DOHH2 (cell line): ENCODE data around the gene COG1.

Experiments used
- H3F3A ChIP-seq: fragments of 200-600 bp; sonication (generic), shearing (Covaris generic); 2 replicates; pipeline ENCODE4 v1.6.0; 2016; ENCODE audit warnings: antibody characterized with exemption, mild to moderate bottlenecking; ENCODE audit not compliant: control insufficient read depth, insufficient read depth
- H3K27ac ChIP-seq: fragments of 200-600 bp; sonication (generic); 2 replicates; pipeline ENCODE4 v1.5.1; 2014; ENCODE audit warnings: low read depth, mild to moderate bottlenecking, low read length, moderate library complexity
- H3K27me3 ChIP-seq: fragments of 200-600 bp; sonication (generic); 2 replicates; pipeline ENCODE4 v1.6.1; 2014; ENCODE audit warnings: mild to moderate bottlenecking, low read length, mixed read lengths; ENCODE audit not compliant: control insufficient read depth
- H3K36me3 ChIP-seq: fragments of 200-600 bp; sonication (generic); 2 replicates; pipeline ENCODE4 v1.6.1; 2014; ENCODE audit warnings: mild to moderate bottlenecking, low read length, moderate library complexity, mixed read lengths; ENCODE audit not compliant: control insufficient read depth
- H3K4me1 ChIP-seq: fragments of 200-600 bp; sonication (generic); 2 replicates; pipeline ENCODE4 v1.6.1; 2014; ENCODE audit warnings: mild to moderate bottlenecking, low read length, mixed read lengths; ENCODE audit not compliant: control insufficient read depth
- H3K4me2 ChIP-seq: fragments of 200-600 bp; sonication (generic); 2 replicates; pipeline ENCODE4 v1.6.0; 2014; ENCODE audit warnings: mild to moderate bottlenecking, low read length, moderate library complexity
- H3K4me3 ChIP-seq: fragments of 200-600 bp; sonication (generic); 2 replicates; pipeline ENCODE4 v1.5.1; 2014; ENCODE audit warnings: mild to moderate bottlenecking, low read length, mixed read lengths
- H3K79me2 ChIP-seq: fragments of 200-600 bp; sonication (generic); 2 replicates; pipeline ENCODE4 v1.6.1; 2014; ENCODE audit warnings: mild to moderate bottlenecking, low read length, mixed read lengths; ENCODE audit not compliant: control insufficient read depth
- H3K9me2 ChIP-seq: fragments of 200-600 bp; sonication (generic); replicated peaks from 2 replicates; pipeline ENCODE4 v1.6.1; 2014; ENCODE audit warnings: mild to moderate bottlenecking, low read length, mixed read lengths; ENCODE audit not compliant: control insufficient read depth
- H3K9me3 ChIP-seq: fragments of 200-600 bp; sonication (generic); 2 replicates; pipeline ENCODE4 v1.6.1; 2014; ENCODE audit warnings: antibody characterized with exemption, low read length, mixed read lengths; ENCODE audit not compliant: control insufficient read depth, insufficient read depth
- H4K20me1 ChIP-seq: fragments of 200-600 bp; sonication (generic); 2 replicates; pipeline ENCODE4 v1.6.0; 2014; ENCODE audit warnings: low read depth, mild to moderate bottlenecking, antibody characterized with exemption, low read length, moderate library complexity; ENCODE audit not compliant: control insufficient read depth, insufficient read depth
- EZH2phosphoT487 ChIP-seq: fragments of 200-600 bp; sonication (generic); IDR thresholded peaks from 2 replicates; pipeline ENCODE4 v1.6.1; 2017; ENCODE audit warnings: borderline replicate concordance, mild to moderate bottlenecking, antibody characterized with exemption, low read length, moderate library complexity, mixed read lengths
- TF ChIP-seq, protein P1 (sequence below): fragments of 200-600 bp; sonication (generic); IDR thresholded peaks from one replicate; pipeline ENCODE4 v1.5.1; 2014; ENCODE audit warnings: antibody characterized with exemption, mild to moderate bottlenecking, low read depth, low read length; ENCODE audit not compliant: poor library complexity, severe bottlenecking

The COG1 gene

GRCh38 chr17:73248532-73248931 is 55.7 kb downstream of the COG1 start:
- Histone ChIP-seq H3K27me3 (no peaks in the 10 kb centered on the region), H3K4me2 (no peak overlapping the region), H3K36me3 (peaks cover 43% of the 10 kb centered on the region), H4K20me1 (peaks cover 3% of the 10 kb centered on the region; the same call in 1 of the 2 replicates), H3K9me3 (no peaks in the 10 kb centered on the region), H3K27ac (no peak overlapping the region), H3K4me3 (no peak overlapping the region), H3K4me1 (no peaks in the 10 kb centered on the region), H3F3A (0 out of 2 replicates have a peak, but pooled peaks cover 3% of the 10 kb centered on the region), H3K9me2 (no peaks in the 10 kb centered on the region), H3K79me2 (no peaks in the 10 kb centered on the region)
- TF ChIP-seq EZH2phosphoT487 = no peak
- TF ChIP-seq, protein P1, sequence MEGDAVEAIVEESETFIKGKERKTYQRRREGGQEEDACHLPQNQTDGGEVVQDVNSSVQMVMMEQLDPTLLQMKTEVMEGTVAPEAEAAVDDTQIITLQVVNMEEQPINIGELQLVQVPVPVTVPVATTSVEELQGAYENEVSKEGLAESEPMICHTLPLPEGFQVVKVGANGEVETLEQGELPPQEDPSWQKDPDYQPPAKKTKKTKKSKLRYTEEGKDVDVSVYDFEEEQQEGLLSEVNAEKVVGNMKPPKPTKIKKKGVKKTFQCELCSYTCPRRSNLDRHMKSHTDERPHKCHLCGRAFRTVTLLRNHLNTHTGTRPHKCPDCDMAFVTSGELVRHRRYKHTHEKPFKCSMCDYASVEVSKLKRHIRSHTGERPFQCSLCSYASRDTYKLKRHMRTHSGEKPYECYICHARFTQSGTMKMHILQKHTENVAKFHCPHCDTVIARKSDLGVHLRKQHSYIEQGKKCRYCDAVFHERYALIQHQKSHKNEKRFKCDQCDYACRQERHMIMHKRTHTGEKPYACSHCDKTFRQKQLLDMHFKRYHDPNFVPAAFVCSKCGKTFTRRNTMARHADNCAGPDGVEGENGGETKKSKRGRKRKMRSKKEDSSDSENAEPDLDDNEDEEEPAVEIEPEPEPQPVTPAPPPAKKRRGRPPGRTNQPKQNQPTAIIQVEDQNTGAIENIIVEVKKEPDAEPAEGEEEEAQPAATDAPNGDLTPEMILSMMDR = no peak

DNA sequence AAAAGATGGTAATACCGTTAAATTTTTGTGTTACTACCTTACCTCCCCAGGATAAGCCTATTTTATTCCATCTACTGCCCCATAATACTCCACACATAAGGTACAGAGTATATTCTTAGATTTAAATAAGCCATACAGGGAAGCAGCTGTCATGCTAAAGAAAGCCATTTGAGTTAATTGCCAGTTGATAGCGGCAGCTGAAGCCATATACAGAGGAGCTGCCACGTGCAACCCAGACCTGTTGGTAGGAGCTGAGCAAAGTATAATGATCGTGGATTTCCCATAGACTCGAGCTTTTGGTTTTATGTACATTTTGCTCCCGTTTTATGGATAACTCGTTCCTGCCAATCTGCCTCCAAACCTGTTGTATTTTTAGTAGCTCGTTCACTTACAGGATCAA is 56.8 kb downstream of the COG1 start:
- Histone ChIP-seq H3K27ac (no peak overlapping the region), H3F3A (0 out of 2 replicates have a peak, but pooled peaks cover 3% of the 10 kb centered on the region), H3K4me3 (no peak overlapping the region), H3K4me2 (no peak overlapping the region), H3K9me3 (no peaks in the 10 kb centered on the region), H3K79me2 (no peaks in the 10 kb centered on the region), H3K27me3 (no peaks in the 10 kb centered on the region), H3K9me2 (no peaks in the 10 kb centered on the region), H3K4me1 (no peaks in the 10 kb centered on the region), H4K20me1 (peaks cover 3% of the 10 kb centered on the region; the same call in 1 of the 2 replicates), H3K36me3 (peaks cover 35% of the 10 kb centered on the region)
- TF ChIP-seq, protein P1 = no peak
- TF ChIP-seq EZH2phosphoT487 = no peak

GRCh38 chr17:73250851-73251640 is 58.2 kb downstream of the COG1 start:
- peaks cover 22% of the 10 kb centered on the region; the same call in 1 of the 2 replicates for H3K36me3 ChIP-seq
- no peak overlapping the region for H3K27ac ChIP-seq
- H3K9me2 ChIP-seq = no peaks in the 10 kb centered on the region
- no peak overlapping the region for H3K4me2 ChIP-seq
- H3F3A ChIP-seq = 0 out of 2 replicates have a peak, but pooled peaks cover 3% of the 10 kb centered on the region
- peaks cover 3% of the 10 kb centered on the region; the same call in 1 of the 2 replicates for H4K20me1 ChIP-seq
- TF ChIP-seq, protein P1 = no peak
- no peak for TF ChIP-seq EZH2phosphoT487
- no peaks in the 10 kb centered on the region for H3K79me2 ChIP-seq
- H3K4me1 ChIP-seq = no peaks in the 10 kb centered on the region
- no peak overlapping the region for H3K4me3 ChIP-seq
- no peaks in the 10 kb centered on the region for H3K9me3 ChIP-seq
- no peaks in the 10 kb centered on the region for H3K27me3 ChIP-seq
